Progenitor cell of endocrine pancreas (in vitro differentiated cells): ENCODE measurements around the gene UVRAG. TPM values are rescaled to one million over a fixed set of nuclear protein-coding genes. Genes with fewer than 3 reads are reported as not detected.

ENCODE experiments used
- DNase-seq: peaks from one replicate; pipeline ENCODE4 v3.0.0; 2021; ENCODE audit warnings: low spot score; ENCODE audit not compliant: unreplicated experiment
- H3K27ac Mint-ChIP-seq: 2 replicates; pipeline ENCODE4 v1.8.0; 2021; ENCODE audit warnings: mild to moderate bottlenecking, moderate library complexity, mixed read lengths
- H3K27me3 Mint-ChIP-seq: 2 replicates; pipeline ENCODE4 v1.8.0; 2021; ENCODE audit warnings: mixed read lengths
- H3K36me3 Mint-ChIP-seq: 2 replicates; pipeline ENCODE4 v1.8.0; 2022; ENCODE audit warnings: mixed read lengths; ENCODE audit not compliant: insufficient read depth
- H3K4me1 Mint-ChIP-seq: 2 replicates; pipeline ENCODE4 v1.8.0; 2021; ENCODE audit warnings: low read depth, mixed read lengths
- H3K4me3 Mint-ChIP-seq: 2 replicates; pipeline ENCODE4 v1.8.0; 2021; ENCODE audit warnings: low read depth, mild to moderate bottlenecking, moderate library complexity, mixed read lengths
- H3K9me3 Mint-ChIP-seq: 2 replicates; pipeline ENCODE4 v1.8.0; 2021; ENCODE audit warnings: low read depth, mixed read lengths
- total RNA-seq: library from RNA; stranded (reverse); gene quantifications from 2 replicates; pipeline ENCODE4 v1.2.1, GENCODE V29; 2021
- TF ChIP-seq, protein P1 (sequence below): fragments of 200-600 bp; sonication (generic); IDR thresholded peaks from one replicate; pipeline ENCODE4 v1.5.0; 2021; ENCODE audit warnings: antibody characterized with exemption, mild to moderate bottlenecking; ENCODE audit not compliant: unreplicated experiment

Gene UVRAG
- total RNA-seq, 1 donor from 2014 or later = 25.7 TPM

DNA sequence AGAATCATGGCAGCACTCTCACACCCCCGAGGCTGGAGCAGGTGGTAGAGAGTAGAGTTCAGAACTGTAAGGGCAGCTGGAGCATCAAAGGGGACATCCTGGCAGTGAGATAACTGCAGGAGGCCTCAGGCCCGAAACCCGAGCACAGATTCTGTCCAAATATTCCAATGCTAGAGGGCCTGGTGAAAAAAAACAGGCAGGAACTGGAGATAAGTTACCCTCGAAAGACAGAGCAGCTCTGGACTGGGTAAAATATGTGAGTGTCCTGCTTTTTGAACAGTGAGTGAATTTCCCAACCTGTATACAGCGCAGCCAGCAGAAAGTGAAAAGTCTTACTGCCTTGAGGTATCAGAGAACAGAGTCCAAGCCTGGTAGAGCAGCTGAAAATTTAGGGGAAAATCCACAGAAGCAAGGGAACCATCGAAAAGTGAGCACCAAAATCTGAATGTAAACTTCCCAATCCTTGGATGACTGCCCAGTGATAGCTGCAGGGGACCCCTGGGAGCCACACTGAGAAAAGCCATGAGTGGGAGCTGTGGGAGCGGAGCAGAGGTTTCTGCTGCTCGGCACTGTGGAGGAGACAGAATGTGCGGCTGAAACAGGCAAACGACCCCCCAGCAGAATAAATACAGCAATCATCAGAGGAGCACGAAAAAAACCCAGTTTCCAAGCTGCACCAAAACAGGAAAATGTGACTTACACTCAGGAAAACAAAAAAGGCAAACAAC is 340.7 kb downstream of the UVRAG start:
- peaks cover 51% of the 10 kb centered on the region for H3K27me3 Mint-ChIP-seq
- DNase-seq = no peak
- H3K4me1 Mint-ChIP-seq = peaks cover 11% of the 10 kb centered on the region
- H3K36me3 Mint-ChIP-seq = no peaks in the 10 kb centered on the region
- H3K4me3 Mint-ChIP-seq = no peak overlapping the region
- TF ChIP-seq, protein P1, sequence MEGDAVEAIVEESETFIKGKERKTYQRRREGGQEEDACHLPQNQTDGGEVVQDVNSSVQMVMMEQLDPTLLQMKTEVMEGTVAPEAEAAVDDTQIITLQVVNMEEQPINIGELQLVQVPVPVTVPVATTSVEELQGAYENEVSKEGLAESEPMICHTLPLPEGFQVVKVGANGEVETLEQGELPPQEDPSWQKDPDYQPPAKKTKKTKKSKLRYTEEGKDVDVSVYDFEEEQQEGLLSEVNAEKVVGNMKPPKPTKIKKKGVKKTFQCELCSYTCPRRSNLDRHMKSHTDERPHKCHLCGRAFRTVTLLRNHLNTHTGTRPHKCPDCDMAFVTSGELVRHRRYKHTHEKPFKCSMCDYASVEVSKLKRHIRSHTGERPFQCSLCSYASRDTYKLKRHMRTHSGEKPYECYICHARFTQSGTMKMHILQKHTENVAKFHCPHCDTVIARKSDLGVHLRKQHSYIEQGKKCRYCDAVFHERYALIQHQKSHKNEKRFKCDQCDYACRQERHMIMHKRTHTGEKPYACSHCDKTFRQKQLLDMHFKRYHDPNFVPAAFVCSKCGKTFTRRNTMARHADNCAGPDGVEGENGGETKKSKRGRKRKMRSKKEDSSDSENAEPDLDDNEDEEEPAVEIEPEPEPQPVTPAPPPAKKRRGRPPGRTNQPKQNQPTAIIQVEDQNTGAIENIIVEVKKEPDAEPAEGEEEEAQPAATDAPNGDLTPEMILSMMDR = no peak
- H3K27ac Mint-ChIP-seq = no peak overlapping the region
- H3K9me3 Mint-ChIP-seq = no peaks in the 10 kb centered on the region

DNA sequence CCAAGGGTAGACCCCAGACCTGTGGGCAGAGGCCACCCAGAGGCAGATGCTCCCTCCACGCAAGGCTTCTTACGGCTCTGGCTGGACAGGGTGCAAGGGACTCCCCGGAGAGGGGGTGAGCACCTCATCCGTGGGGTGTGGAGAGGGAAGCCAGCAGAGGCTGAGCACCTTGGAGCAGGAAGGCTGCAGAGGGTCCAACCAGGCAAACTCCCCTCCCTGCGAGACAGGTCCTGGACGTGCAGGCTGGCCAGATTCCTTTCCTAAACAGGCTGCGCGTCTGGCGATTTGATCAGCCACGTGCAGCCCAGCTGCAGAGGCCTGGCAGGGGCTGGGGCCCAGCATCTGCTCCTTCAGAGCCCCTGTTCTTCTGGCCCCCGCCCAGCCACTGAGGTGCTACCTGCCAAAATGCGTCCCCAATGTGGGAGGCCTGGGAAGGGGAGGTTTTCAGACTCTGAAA is 342.0 kb downstream of the UVRAG start:
- Mint-ChIP-seq H3K36me3 (no peaks in the 10 kb centered on the region), H3K9me3 (no peaks in the 10 kb centered on the region), H3K4me1 (peaks cover 9% of the 10 kb centered on the region), H3K4me3 (no peak overlapping the region), H3K27ac (no peak overlapping the region), H3K27me3 (peaks cover 48% of the 10 kb centered on the region)
- TF ChIP-seq, protein P1 = no peak
- no peak for DNase-seq

DNA sequence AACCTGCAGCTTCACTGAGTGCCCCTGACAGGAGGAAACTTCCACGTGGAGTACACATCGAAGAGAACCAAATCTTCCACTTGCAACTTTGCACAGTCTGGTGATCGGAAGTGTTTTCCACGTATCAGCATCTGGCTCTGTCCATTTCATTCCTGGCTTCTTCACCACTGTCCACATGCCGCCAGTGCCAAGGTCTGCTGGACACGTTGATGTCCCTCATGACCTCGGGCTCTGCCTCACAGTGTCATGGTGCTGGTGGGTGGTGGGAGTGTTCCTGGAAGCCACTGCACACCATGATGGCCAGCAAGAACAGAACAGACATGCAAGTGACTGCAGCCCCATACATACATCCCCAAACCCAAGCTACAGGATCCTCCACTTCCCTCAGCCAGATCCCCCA is 342.9 kb downstream of the UVRAG start:
- Mint-ChIP-seq H3K9me3 (no peaks in the 10 kb centered on the region), H3K36me3 (no peaks in the 10 kb centered on the region), H3K4me3 (no peak overlapping the region), H3K27ac (no peak overlapping the region), H3K27me3 (peaks cover 41% of the 10 kb centered on the region), H3K4me1 (peaks cover 2% of the 10 kb centered on the region)
- TF ChIP-seq, protein P1 = no peak
- DNase-seq = no peak

DNA sequence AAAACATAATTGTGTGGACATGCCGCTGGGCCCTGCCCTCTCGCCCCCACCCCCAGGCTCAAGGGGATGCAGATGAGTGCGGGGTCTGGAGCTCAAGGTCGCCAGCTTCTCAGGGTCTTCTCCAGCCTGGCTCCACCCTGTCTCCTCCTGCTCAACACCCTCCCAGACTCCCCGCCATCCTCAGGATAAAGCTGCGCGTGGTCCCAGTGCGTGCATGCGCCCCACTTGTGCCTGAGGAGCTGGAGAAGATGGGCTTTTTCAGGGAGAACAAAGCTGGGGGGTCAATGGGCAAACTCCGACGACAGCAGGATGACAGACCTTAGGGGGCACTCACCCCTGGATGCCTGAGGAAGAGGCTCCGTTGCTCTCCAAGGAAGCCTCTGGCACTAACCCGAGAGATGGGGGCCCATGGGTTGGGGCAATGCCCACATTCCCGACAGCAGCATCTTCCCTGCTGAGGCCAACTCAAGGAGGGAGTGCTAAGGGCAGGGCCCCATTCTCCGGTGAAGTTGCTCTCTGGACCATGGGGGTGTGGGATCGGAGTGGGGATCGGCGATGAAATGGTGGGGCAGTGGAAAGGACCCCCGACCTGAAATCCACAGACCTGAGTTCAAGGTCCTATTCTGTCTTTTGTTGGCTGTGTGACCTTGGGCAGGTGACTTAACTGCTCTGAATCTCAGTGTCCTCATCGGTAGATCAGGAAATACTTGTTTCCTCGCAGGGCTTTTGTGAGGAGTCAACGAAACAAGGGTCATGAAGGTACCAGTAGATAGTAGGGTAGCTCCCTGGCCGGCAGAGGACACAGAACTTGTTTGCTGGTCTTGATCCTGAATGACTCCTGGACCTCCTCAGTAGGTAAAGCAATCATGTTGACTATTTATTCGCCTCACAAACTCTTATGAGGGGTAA is 343.6 kb downstream of the UVRAG start:
- no peaks in the 10 kb centered on the region for H3K4me1 Mint-ChIP-seq
- H3K27me3 Mint-ChIP-seq = peaks cover 34% of the 10 kb centered on the region
- H3K36me3 Mint-ChIP-seq = no peaks in the 10 kb centered on the region
- no peak overlapping the region for H3K27ac Mint-ChIP-seq
- DNase-seq = no peak
- H3K4me3 Mint-ChIP-seq = no peak overlapping the region
- H3K9me3 Mint-ChIP-seq = no peaks in the 10 kb centered on the region
- TF ChIP-seq, protein P1 = no peak

DNA sequence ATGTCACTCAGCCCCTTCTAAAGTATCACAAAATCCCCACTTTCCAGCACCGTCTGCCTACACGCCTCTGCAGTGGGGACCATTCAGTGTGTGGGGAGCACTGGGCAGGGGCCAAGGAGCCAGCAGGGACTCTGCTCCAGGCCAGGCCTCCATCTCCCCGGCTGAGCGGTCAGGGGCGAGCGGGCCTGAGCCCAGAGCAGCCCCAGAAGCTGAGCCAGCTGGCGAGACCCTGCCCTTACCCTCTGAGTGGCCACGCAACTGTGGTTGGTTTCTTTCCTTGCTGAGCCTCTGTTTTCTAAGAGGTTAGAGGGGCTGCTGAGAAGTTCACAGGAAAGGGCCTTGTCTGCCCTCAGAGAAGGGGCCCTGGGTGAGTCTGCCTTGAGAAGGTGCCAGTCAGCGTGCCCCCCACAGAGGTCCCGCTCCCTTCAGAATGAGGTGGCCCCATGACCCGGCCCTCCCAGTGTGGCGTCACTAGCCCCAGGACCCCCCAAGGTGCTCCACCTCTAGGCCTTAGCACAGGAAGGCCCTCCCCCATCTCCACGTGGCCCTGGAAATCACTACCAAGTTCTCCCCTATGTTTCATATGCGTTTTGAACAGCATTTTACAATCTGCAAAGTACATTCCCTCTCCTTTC is 344.4 kb downstream of the UVRAG start:
- TF ChIP-seq, protein P1 = no peak

More for the DNA sequence above, 344.4 kb downstream of the UVRAG start:
- no peak for DNase-seq
- Mint-ChIP-seq H3K9me3 (no peaks in the 10 kb centered on the region), H3K4me1 (no peaks in the 10 kb centered on the region), H3K4me3 (no peak overlapping the region), H3K36me3 (no peaks in the 10 kb centered on the region), H3K27me3 (peaks cover 26% of the 10 kb centered on the region), H3K27ac (no peak overlapping the region)
